ENCODE results near the gene VPS8. TPM values are rescaled to one million over a fixed set of nuclear protein-coding genes. Genes with fewer than 3 reads are reported as not detected.
A peak's percentile ranks its signal among the peaks of the same experiment; 100 is the strongest.

The VPS8 gene
- total and polyA plus RNA-seq, 11 donors, result 15.7 to 122 (median 74.3) TPM

DNA sequence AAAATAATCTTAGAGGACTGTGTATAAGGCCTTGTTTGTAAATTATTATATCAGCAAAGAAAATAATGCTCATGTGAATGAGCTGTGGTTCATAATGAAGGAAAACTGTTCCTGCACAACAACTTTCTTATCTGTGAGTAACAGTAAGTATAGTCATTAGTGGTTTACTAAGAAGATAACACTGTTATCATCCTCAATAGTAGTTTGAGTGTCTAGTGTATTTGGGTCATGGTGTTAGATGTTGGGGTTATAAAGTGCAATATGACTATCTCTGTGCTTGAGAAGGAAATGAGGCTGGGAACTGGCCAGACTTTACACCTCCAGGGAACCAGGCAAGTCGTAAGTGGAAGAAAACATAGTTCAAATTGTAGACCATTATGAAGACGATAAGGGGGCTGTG lies 15.6 kb downstream of the VPS8 start:
- H3K27ac ChIP-seq, result peak overlapping the region in 1 of 12 donors; percentile 10
- ATAC-seq (peak in 2 of 4 donors; percentile 50 to 53), DNase-seq (no peak)
- intact Hi-C loops (cut with DNase I), result no loop called here
- peaks cover 0 to 36% (median 8%) of the 10 kb centered on the region in 12 donors for H3K4me1 ChIP-seq
- H3K27me3 ChIP-seq, result no peaks in the 10 kb centered on the region
- peaks cover 0 to 66% (median 49%) of the 10 kb centered on the region in 9 donors for H3K36me3 ChIP-seq
- H3K4me3 ChIP-seq, result no peak overlapping the region
- TF ChIP-seq, protein P1, sequence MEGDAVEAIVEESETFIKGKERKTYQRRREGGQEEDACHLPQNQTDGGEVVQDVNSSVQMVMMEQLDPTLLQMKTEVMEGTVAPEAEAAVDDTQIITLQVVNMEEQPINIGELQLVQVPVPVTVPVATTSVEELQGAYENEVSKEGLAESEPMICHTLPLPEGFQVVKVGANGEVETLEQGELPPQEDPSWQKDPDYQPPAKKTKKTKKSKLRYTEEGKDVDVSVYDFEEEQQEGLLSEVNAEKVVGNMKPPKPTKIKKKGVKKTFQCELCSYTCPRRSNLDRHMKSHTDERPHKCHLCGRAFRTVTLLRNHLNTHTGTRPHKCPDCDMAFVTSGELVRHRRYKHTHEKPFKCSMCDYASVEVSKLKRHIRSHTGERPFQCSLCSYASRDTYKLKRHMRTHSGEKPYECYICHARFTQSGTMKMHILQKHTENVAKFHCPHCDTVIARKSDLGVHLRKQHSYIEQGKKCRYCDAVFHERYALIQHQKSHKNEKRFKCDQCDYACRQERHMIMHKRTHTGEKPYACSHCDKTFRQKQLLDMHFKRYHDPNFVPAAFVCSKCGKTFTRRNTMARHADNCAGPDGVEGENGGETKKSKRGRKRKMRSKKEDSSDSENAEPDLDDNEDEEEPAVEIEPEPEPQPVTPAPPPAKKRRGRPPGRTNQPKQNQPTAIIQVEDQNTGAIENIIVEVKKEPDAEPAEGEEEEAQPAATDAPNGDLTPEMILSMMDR (IDR thresholded peaks at IDR 0.05), result no peak
- no peak for TF ChIP-seq POLR2A (IDR thresholded peaks at IDR 0.05)
- no peaks in the 10 kb centered on the region for H3K9me3 ChIP-seq
- 27 to 35% (median 31%) methylated on average over 2 of the region's 2 CpGs for WGBS, 4 donors

DNA sequence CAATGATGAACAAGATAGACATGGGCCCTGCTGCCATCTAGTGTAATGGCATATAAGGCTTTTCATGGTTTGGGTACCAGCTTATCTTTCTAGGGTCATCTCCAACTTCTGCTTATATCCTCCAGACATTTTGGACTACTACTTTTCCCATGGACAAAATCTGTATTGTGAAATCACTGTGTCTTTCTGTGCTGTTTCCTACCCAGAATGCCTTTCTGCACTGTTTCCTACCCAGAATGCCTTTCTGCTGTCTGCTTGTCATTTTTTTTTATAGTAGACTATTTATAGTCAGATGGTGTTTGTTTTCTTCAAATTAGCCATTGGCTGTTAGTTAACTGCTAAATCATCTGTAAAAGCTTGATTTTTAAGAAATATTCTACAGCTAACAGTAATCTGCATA lies 20.1 kb downstream of the VPS8 start:
- Histone ChIP-seq H3K9me3 (no peaks in the 10 kb centered on the region), H3K27ac (no peak overlapping the region), H3K27me3 (no peaks in the 10 kb centered on the region), H3K4me1 (peaks cover 0 to 26% (median 9%) of the 10 kb centered on the region in 12 donors), H3K36me3 (peaks cover 0 to 91% (median 65%) of the 10 kb centered on the region in 9 donors), H3K4me3 (no peak overlapping the region)
- intact Hi-C loops (cut with DNase I), result no loop called here
- TF ChIP-seq, protein P1 (IDR thresholded peaks at IDR 0.05), result no peak
- no peak for TF ChIP-seq POLR2A (IDR thresholded peaks at IDR 0.05)
- DNase-seq (no peak), ATAC-seq (no peak)

DNA sequence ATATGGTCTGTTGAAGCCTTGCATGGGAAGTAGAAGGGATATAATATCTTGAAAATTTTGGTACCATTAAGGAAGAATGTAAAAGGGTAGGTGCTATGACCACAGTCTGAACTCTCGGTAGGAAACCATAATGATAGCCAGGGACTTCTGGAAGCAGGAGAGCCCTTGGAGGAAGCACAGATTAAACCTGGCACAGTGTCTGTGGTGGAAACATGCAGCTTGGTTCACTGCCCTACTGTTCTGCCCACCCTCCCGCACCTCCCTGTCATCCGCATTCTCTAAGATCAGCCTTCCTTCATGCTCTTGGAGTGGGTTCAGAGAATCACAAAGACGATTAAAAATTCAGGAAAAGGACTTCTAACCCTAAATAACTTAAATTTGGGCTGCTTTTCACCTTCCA lies 20.9 kb downstream of the VPS8 start:
- TF ChIP-seq POLR2A (IDR thresholded peaks at IDR 0.05), result no peak
- TF ChIP-seq, protein P1 (IDR thresholded peaks at IDR 0.05), result no peak
- 59 to 74% (median 73%) methylated on average over 4 of the region's 4 CpGs for WGBS, 4 donors
- no peaks in the 10 kb centered on the region for H3K27me3 ChIP-seq
- intact Hi-C loops (cut with DNase I), result no loop called here
- peaks cover 0 to 22% (median 7%) of the 10 kb centered on the region in 12 donors for H3K4me1 ChIP-seq
- no peak for DNase-seq
- H3K4me3 ChIP-seq, result no peak overlapping the region
- ATAC-seq, result peak; percentile 60 to 84 (median 68)
- peaks cover 0 to 94% (median 66%) of the 10 kb centered on the region in 9 donors for H3K36me3 ChIP-seq
- H3K27ac ChIP-seq, result no peak overlapping the region
- no peaks in the 10 kb centered on the region for H3K9me3 ChIP-seq

- no peak for ATAC-seq
- no peak for TF ChIP-seq POLR2A (IDR thresholded peaks at IDR 0.05)
- TF ChIP-seq, protein P1 (IDR thresholded peaks at IDR 0.05), result no peak
- peaks cover 0 to 85% (median 56%) of the 10 kb centered on the region in 9 donors for H3K36me3 ChIP-seq
- WGBS, 4 donors, result 46 to 59% (median 52%) methylated on average over 2 of the region's 2 CpGs
- DNase-seq, result no peak
- no peaks in the 10 kb centered on the region for H3K27me3 ChIP-seq
- peaks cover 0 to 20% (median 7%) of the 10 kb centered on the region in 12 donors for H3K4me1 ChIP-seq
- intact Hi-C loops (cut with DNase I), result no loop called here
- H3K27ac ChIP-seq, result no peak overlapping the region
- no peaks in the 10 kb centered on the region for H3K9me3 ChIP-seq
- no peak overlapping the region for H3K4me3 ChIP-seq
Observed at GRCh38 chr3:184836090-184836822, 24.3 kb downstream of the VPS8 start.

Measured in heart left ventricle (tissue), 16 donors.